Amniotic epithelial cell (primary cell): ENCODE results near the gene KCNAB2.

Experiments used
- DNase-seq: peaks from one replicate; pipeline ENCODE4 v3.0.0-alpha.2; 2010; ENCODE audit warnings: low read depth

KCNAB2 gene

GRCh38 chr1:6150006-6150938 is 104.6 kb downstream of the KCNAB2 start:
- no peak for DNase-seq
